Neural progenitor cell (in vitro differentiated cells): ENCODE data around the gene GALNT13.

Experiments used
- EZH2 ChIP-seq: fragments of 200-600 bp; sonication (generic); IDR thresholded peaks from 2 replicates; pipeline ENCODE4 v1.6.1; 2017; ENCODE audit warnings: antibody characterized with exemption, mild to moderate bottlenecking, moderate library complexity
- TF ChIP-seq, protein P1 (sequence below): fragments of 200-600 bp; sonication (generic); IDR thresholded peaks from 2 replicates; pipeline ENCODE4 v1.5.1; 2017; ENCODE audit warnings: antibody characterized with exemption, mild to moderate bottlenecking

GRCh38 chr2:153871231-153872221, at the start of gene GALNT13:
- TF ChIP-seq EZH2, result no peak
- TF ChIP-seq, protein P1, sequence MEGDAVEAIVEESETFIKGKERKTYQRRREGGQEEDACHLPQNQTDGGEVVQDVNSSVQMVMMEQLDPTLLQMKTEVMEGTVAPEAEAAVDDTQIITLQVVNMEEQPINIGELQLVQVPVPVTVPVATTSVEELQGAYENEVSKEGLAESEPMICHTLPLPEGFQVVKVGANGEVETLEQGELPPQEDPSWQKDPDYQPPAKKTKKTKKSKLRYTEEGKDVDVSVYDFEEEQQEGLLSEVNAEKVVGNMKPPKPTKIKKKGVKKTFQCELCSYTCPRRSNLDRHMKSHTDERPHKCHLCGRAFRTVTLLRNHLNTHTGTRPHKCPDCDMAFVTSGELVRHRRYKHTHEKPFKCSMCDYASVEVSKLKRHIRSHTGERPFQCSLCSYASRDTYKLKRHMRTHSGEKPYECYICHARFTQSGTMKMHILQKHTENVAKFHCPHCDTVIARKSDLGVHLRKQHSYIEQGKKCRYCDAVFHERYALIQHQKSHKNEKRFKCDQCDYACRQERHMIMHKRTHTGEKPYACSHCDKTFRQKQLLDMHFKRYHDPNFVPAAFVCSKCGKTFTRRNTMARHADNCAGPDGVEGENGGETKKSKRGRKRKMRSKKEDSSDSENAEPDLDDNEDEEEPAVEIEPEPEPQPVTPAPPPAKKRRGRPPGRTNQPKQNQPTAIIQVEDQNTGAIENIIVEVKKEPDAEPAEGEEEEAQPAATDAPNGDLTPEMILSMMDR, result no peak
